ENCODE data around the gene KHK. TPM values are rescaled to one million over a fixed set of nuclear protein-coding genes. Genes with fewer than 3 reads are reported as not detected.

The KHK gene
- total and polyA plus RNA-seq, 2 of the 8 experiments (the other 6 are each of a cell fraction or from before 2014, with no cell fraction given), result 11.0 to 17.7 TPM

GRCh38 chr2:27145682-27146081, 59.1 kb downstream of the KHK start:
- no peaks in the 10 kb centered on the region for H3K79me1 ChIP-seq (ENCODE audit: low read depth, low read length)
- no peak overlapping the region for H2BK15ac ChIP-seq (ENCODE audit: low read length)
- no peak for DNase-seq (ENCODE audit: low read depth in 1 of 2, low spot score in 2 of 2)
- H2BK5ac ChIP-seq (ENCODE audit: low read depth, low read length), result no peak overlapping the region
- no peak overlapping the region for H2AFZ ChIP-seq (ENCODE audit: low read length)
- H3K23ac ChIP-seq (ENCODE audit: insufficient read length), result no peak overlapping the region
- no peak overlapping the region for H4K91ac ChIP-seq (replicated peaks; ENCODE audit: insufficient read length, low read length)
- no peak overlapping the region for H4K5ac ChIP-seq (ENCODE audit: insufficient read length, low read depth, low read length)
- no peak overlapping the region for H3K14ac ChIP-seq (ENCODE audit: insufficient read length)
- H3K27me3 ChIP-seq (replicated peaks in 1 of 4; ENCODE audit: control insufficient read depth in 3 of 4, extremely low read depth in 1 of 4, insufficient read depth in 3 of 4, low read length in 3 of 4), result no peaks in the 10 kb centered on the region
- H3K9ac ChIP-seq (replicated peaks in 1 of 4; ENCODE audit: extremely low read depth in 1 of 4, low read depth in 3 of 4, low read length in 3 of 4), result no peak overlapping the region
- no peaks in the 10 kb centered on the region for H4K20me1 ChIP-seq (replicated peaks in 1 of 2; ENCODE audit: control insufficient read depth in 1 of 2, insufficient read depth in 2 of 2, low read length in 2 of 2)
- ChIA-PET CTCF (ENCODE audit: partially characterized antibody) (interaction anchor here (1.4 to 1.7 kb wide), 3 partner anchors 12 to 46 kb away, joined by 3 to 6 read pairs (median 6); no protein-coding TSS in a partner anchor), POLR2A (ENCODE audit: partially characterized antibody) (interaction anchor here (0.8 to 1.1 kb wide), 2 partner anchors 9 to 19 kb away, joined by 4 to 5 read pairs; no protein-coding TSS in a partner anchor)
- no peak overlapping the region for H2BK20ac ChIP-seq (ENCODE audit: low read length)
- no peaks in the 10 kb centered on the region; a peak in 1 of 7 replicates for H3K4me1 ChIP-seq (replicated peaks in 1 of 4; ENCODE audit: control insufficient read depth in 3 of 4, insufficient read depth in 4 of 4, low read length in 3 of 4)
- no peak overlapping the region for H3K27ac ChIP-seq (ENCODE audit: low read depth, low read length)
- no peak overlapping the region for H3K56ac ChIP-seq (replicated peaks; ENCODE audit: insufficient read length, low read depth, low read length)
- no peak overlapping the region for H2AK5ac ChIP-seq (ENCODE audit: low read depth, low read length)
- no peak overlapping the region for H4K8ac ChIP-seq (ENCODE audit: extremely low read depth, insufficient read depth, low read length)
- no peaks in the 10 kb centered on the region for H3K9me3 ChIP-seq (ENCODE audit: insufficient read depth in 2 of 2, low read depth in 1 of 2, low read length in 1 of 2)
- no peak overlapping the region for H3K4ac ChIP-seq (replicated peaks; ENCODE audit: insufficient read length, low read depth, low read length)
- H2BK12ac ChIP-seq (ENCODE audit: low read depth, low read length), result no peak overlapping the region
- H3K23me2 ChIP-seq (ENCODE audit: low read depth, low read length), result no peaks in the 10 kb centered on the region
- no peak overlapping the region for H3K4me3 ChIP-seq (ENCODE audit: extremely low read depth in 1 of 4, insufficient read depth in 2 of 4, low read depth in 3 of 4, low read length in 4 of 4)
- no peak overlapping the region for H3K18ac ChIP-seq (ENCODE audit: extremely low read depth, low read length)
- no peaks in the 10 kb centered on the region for H3K79me2 ChIP-seq (ENCODE audit: control insufficient read depth in 1 of 2, insufficient read depth in 2 of 2, low read length in 2 of 2)
- no peak overlapping the region for H3K4me2 ChIP-seq (ENCODE audit: insufficient read depth in 1 of 2, low read depth in 2 of 2, low read length in 2 of 2)
- H2BK120ac ChIP-seq (replicated peaks; ENCODE audit: low read depth, low read length), result no peak overlapping the region
- no peak for FAIRE-seq
- WGBS, 2 experiments (ENCODE audit: extremely low coverage in 1 of 2, insufficient coverage in 1 of 2, insufficient read length in 1 of 2, insufficient replicate concordance in 2 of 2, low coverage in 1 of 2, low lambda C conversion rate in 2 of 2, missing lambda C conversion rate in 1 of 2), result 82% methylated on average over 2 of the region's 2 CpGs; no CpG with 5 or more reads in 1 of the 2 experiments
- H3K36me3 ChIP-seq (ENCODE audit: control insufficient read depth in 2 of 4, insufficient read depth in 4 of 4, low read length in 3 of 4), result no peaks in the 10 kb centered on the region
- TF ChIP-seq KDM1A (IDR thresholded peaks at IDR 0.05; ENCODE audit: borderline replicate concordance, low read length), result no peak
- no peak for TF ChIP-seq HDAC2 (IDR thresholded peaks at IDR 0.05; ENCODE audit: borderline replicate concordance in 1 of 2, low read depth in 2 of 2, low read length in 2 of 2)
- no peak for TF ChIP-seq KDM4A (IDR thresholded peaks at IDR 0.05; ENCODE audit: low read depth, low read length, severe bottlenecking)
- TF ChIP-seq SIRT6 (IDR thresholded peaks at IDR 0.05; ENCODE audit: low read length), result no peak
- TF ChIP-seq KDM5A (IDR thresholded peaks at IDR 0.05; ENCODE audit: low read length), result no peak
- no peak for TF ChIP-seq SP2 (IDR thresholded peaks at IDR 0.05; ENCODE audit: low read length)
